Measurements from ENCODE around the gene ALS2CL.

Gene ALS2CL

GRCh38 chr3:46716461-46717441, 23.3 kb upstream of the ALS2CL start:
- DNase-seq (ENCODE audit: low spot score): no peak

- DNase-seq (ENCODE audit: low spot score): no peak
Observed at GRCh38 chr3:46715507-46716175, 22.2 kb upstream of the ALS2CL start.

- DNase-seq (ENCODE audit: low spot score): no peak
Observed at GRCh38 chr3:46714728-46715506, 21.4 kb upstream of the ALS2CL start.

- DNase-seq (ENCODE audit: low spot score): no peak
Observed at GRCh38 chr3:46713898-46714552, 20.5 kb upstream of the ALS2CL start.

- no peak for DNase-seq (ENCODE audit: low spot score)
Observed at GRCh38 chr3:46713050-46713897, 19.8 kb upstream of the ALS2CL start.

- no peak for DNase-seq (ENCODE audit: low spot score)
Observed at GRCh38 chr3:46712191-46713049, 18.9 kb upstream of the ALS2CL start.

GRCh38 chr3:46711760-46712159, 18.3 kb upstream of the ALS2CL start:
- DNase-seq (ENCODE audit: low spot score): no peak

GRCh38 chr3:46711305-46711704, 17.8 kb upstream of the ALS2CL start:
- DNase-seq (ENCODE audit: low spot score): no peak

- no peak for DNase-seq (ENCODE audit: low spot score)
Observed at GRCh38 chr3:46710671-46711295, 17.3 kb upstream of the ALS2CL start.

- DNase-seq (ENCODE audit: low spot score): no peak
Observed at GRCh38 chr3:46710229-46710628, 16.8 kb upstream of the ALS2CL start.

- DNase-seq (ENCODE audit: low spot score): no peak
Observed at GRCh38 chr3:46709721-46710120, 16.2 kb upstream of the ALS2CL start.

GRCh38 chr3:46709157-46709654, 15.7 kb upstream of the ALS2CL start:
- no peak for DNase-seq (ENCODE audit: low spot score)

GRCh38 chr3:46708401-46709156, 15.1 kb upstream of the ALS2CL start:
- no peak for DNase-seq (ENCODE audit: low spot score)

GRCh38 chr3:46707601-46708011, 14.1 kb upstream of the ALS2CL start:
- no peak for DNase-seq (ENCODE audit: low spot score)

GRCh38 chr3:46706771-46707582, 13.5 kb upstream of the ALS2CL start:
- no peak for DNase-seq (ENCODE audit: low spot score)

- no peak for DNase-seq (ENCODE audit: low spot score)
Observed at GRCh38 chr3:46705751-46706552, 12.5 kb upstream of the ALS2CL start.

GRCh38 chr3:46705022-46705530, 11.6 kb upstream of the ALS2CL start:
- peak; percentile 55 for DNase-seq (ENCODE audit: low spot score)
